Sigmoid colon (tissue), 4 donors: Measurements from ENCODE around the gene FOXS1.

Experiments used
- EP300 ChIP-seq, 4 donors: sonication (generic); formaldehyde crosslinking; IDR thresholded peaks; one replicate each; pipeline ENCODE4 v1.6.1; 2017; ENCODE audit warnings: antibody characterized with exemption in 4 of 4
- POLR2AphosphoS5 ChIP-seq, 4 donors: sonication (generic); formaldehyde crosslinking; IDR thresholded peaks; one replicate each; pipeline ENCODE4 v1.6.1; 2017; ENCODE audit warnings: antibody characterized with exemption in 4 of 4
- TF ChIP-seq, protein P1 (sequence below), 4 experiments: fragments of 450-650 bp in 3 of 4; fragments of 200-600 bp in 1 of 4; IDR thresholded peaks; one replicate each; pipeline ENCODE4 v1.5.1; 2016 to 2019; ENCODE audit warnings: antibody characterized with exemption in 4 of 4, mild to moderate bottlenecking in 3 of 4, moderate library complexity in 2 of 4

DNA sequence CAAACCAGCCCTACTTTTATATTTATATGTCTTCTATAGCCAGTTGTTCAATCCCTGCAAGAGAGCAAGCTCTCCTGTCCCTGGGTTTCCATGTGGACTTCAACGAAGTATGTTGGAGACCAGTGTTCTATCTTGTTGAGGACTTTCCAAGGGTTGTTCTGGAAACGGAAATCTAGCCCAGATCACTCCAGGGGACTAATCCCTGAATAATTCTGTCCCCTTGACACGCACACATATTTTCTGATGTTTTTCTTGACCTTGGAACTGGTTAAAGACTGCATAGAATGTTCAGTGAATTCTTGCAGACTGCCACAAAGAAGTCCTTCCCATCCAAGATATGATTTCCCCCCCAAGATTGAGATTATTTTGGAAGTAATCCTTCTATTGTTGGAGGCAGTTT, 35.7 kb downstream of the FOXS1 start:
- TF ChIP-seq POLR2AphosphoS5 (IDR thresholded peaks at IDR 0.05) (no peak), EP300 (IDR thresholded peaks at IDR 0.05) (no peak)
- TF ChIP-seq, protein P1, sequence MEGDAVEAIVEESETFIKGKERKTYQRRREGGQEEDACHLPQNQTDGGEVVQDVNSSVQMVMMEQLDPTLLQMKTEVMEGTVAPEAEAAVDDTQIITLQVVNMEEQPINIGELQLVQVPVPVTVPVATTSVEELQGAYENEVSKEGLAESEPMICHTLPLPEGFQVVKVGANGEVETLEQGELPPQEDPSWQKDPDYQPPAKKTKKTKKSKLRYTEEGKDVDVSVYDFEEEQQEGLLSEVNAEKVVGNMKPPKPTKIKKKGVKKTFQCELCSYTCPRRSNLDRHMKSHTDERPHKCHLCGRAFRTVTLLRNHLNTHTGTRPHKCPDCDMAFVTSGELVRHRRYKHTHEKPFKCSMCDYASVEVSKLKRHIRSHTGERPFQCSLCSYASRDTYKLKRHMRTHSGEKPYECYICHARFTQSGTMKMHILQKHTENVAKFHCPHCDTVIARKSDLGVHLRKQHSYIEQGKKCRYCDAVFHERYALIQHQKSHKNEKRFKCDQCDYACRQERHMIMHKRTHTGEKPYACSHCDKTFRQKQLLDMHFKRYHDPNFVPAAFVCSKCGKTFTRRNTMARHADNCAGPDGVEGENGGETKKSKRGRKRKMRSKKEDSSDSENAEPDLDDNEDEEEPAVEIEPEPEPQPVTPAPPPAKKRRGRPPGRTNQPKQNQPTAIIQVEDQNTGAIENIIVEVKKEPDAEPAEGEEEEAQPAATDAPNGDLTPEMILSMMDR (IDR thresholded peaks at IDR 0.05): no peak
